Cardiac muscle cell (in vitro differentiated cells and primary cell): ENCODE measurements around the gene KIR3DL2. TPM values are rescaled to one million over a fixed set of nuclear protein-coding genes. Genes with fewer than 3 reads are reported as not detected.
"Not testable (repeated sequence)": the region's sequence is repeated elsewhere in the genome, so short reads cannot be mapped to it uniquely, and the experiment has no call there.

Experiments
- DNase-seq, 2 donors: peaks; one replicate each; pipeline versions ENCODE4 v3.0.0 to v3.0.0-alpha.2; 2010 to 2017; ENCODE audit warnings: low read depth in 1 of 2, low spot score in 1 of 2
- H3K27ac ChIP-seq: fragments of 200-600 bp; sonication (generic); 2 replicates; pipeline ENCODE4 v1.5.1; 2016
- H3K27me3 ChIP-seq: fragments of 200-600 bp; sonication (generic); 2 replicates; pipeline ENCODE4 v1.6.0; 2016; ENCODE audit warnings: control low read depth
- H3K36me3 ChIP-seq: fragments of 200-600 bp; sonication (generic); 2 replicates; pipeline ENCODE4 v1.5.1; 2016; ENCODE audit warnings: control low read depth
- H3K4me1 ChIP-seq: fragments of 200-600 bp; sonication (generic); 2 replicates; pipeline ENCODE4 v1.8.1; 2017; ENCODE audit warnings: low read depth, mild to moderate bottlenecking, mixed run types
- H3K4me3 ChIP-seq: fragments of 200-600 bp; sonication (generic); 2 replicates; pipeline ENCODE4 v1.5.1; 2016; ENCODE audit warnings: mild to moderate bottlenecking
- H3K9me3 ChIP-seq: fragments of 200-600 bp; sonication (generic); 2 replicates; pipeline ENCODE4 v1.5.1; 2017; ENCODE audit warnings: low read depth, mild to moderate bottlenecking, control low read depth
- polyA plus RNA-seq: library from polyadenylated mRNA; unstranded; fragments of >200 nt; fragmentation: Nextera tagmentation; extraction: Ambion mirVana; gene quantifications from 2 replicates; pipeline ENCODE4 v1.2.1, GENCODE V29; 2016
- total RNA-seq: library from RNA; depleted of rRNA; stranded (reverse); fragments of >200 nt; gene quantifications from 2 replicates; pipeline ENCODE4 v1.2.3, GENCODE V29; 2016
- TF ChIP-seq, protein P1 (sequence below): IDR thresholded peaks from 2 replicates; pipeline ENCODE4 v1.5.1; 2012; ENCODE audit warnings: low read depth, mild to moderate bottlenecking, low read length

KIR3DL2 gene
- total and polyA plus RNA-seq, 2 experiments from 2014 or later, result not detected

GRCh38 chr19:54851353-54851752 is 1.1 kb downstream of the KIR3DL2 start:
- no peaks in the 10 kb centered on the region for H3K36me3 ChIP-seq
- H3K27ac ChIP-seq, result no peak overlapping the region
- no peaks in the 10 kb centered on the region for H3K4me1 ChIP-seq
- no peaks in the 10 kb centered on the region for H3K9me3 ChIP-seq
- H3K27me3 ChIP-seq, result no peaks in the 10 kb centered on the region
- DNase-seq, result no peak
- TF ChIP-seq, protein P1, sequence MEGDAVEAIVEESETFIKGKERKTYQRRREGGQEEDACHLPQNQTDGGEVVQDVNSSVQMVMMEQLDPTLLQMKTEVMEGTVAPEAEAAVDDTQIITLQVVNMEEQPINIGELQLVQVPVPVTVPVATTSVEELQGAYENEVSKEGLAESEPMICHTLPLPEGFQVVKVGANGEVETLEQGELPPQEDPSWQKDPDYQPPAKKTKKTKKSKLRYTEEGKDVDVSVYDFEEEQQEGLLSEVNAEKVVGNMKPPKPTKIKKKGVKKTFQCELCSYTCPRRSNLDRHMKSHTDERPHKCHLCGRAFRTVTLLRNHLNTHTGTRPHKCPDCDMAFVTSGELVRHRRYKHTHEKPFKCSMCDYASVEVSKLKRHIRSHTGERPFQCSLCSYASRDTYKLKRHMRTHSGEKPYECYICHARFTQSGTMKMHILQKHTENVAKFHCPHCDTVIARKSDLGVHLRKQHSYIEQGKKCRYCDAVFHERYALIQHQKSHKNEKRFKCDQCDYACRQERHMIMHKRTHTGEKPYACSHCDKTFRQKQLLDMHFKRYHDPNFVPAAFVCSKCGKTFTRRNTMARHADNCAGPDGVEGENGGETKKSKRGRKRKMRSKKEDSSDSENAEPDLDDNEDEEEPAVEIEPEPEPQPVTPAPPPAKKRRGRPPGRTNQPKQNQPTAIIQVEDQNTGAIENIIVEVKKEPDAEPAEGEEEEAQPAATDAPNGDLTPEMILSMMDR, result no peak
- no peak overlapping the region for H3K4me3 ChIP-seq

DNA sequence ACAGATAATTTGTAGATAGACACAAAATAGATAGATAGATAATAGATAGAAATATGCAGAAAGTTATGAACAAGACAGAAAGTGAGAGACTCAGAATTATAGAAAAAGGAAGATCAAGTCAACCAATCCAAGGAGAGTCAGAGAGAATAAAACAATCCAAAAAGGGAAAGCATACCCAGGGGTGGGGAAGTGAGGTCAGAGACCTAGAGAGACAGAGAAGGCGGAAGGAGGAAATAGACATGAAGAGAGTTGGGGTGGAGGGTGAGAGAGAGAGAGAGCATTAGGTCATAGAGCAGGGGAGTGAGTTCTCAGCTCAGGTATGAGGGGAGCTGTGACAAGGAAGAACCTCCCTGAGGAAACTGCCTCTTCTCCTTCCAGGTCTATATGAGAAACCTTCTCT is 5.0 kb downstream of the KIR3DL2 start:
- not testable (repeated sequence) for H3K27me3 ChIP-seq, H3K9me3 ChIP-seq, DNase-seq, H3K27ac ChIP-seq, H3K36me3 ChIP-seq, H3K4me1 ChIP-seq, H3K4me3 ChIP-seq

DNA sequence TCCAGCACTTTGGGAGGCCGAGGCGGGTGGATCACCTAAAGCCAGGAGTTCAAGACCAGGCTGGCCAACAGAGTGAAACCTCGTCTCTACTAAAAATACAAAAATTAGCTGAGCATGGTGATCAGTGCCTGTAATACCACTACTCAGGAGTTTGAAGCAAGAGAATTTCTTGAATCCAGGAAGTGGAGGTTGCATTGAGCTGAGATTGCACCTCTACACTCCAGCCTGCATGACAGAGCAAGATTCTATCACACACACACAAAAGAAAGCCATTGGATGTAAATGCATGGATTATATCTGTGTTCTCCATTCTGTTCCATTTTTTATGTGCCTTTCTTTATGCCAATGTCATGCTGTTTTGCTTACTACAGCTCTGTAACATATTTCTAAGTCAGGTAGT is 8.2 kb downstream of the KIR3DL2 start:
- not testable (repeated sequence) for H3K9me3 ChIP-seq, H3K4me1 ChIP-seq

GRCh38 chr19:54859421-54859820 is 9.2 kb downstream of the KIR3DL2 start:
- H3K9me3 ChIP-seq, H3K27ac ChIP-seq, H3K4me3 ChIP-seq, DNase-seq, H3K27me3 ChIP-seq, H3K4me1 ChIP-seq, H3K36me3 ChIP-seq: not testable (repeated sequence)

More for the DNA sequence above, 8.2 kb downstream of the KIR3DL2 start:
- H3K27me3 ChIP-seq, H3K27ac ChIP-seq, H3K4me3 ChIP-seq, DNase-seq, H3K36me3 ChIP-seq: not testable (repeated sequence)

DNA sequence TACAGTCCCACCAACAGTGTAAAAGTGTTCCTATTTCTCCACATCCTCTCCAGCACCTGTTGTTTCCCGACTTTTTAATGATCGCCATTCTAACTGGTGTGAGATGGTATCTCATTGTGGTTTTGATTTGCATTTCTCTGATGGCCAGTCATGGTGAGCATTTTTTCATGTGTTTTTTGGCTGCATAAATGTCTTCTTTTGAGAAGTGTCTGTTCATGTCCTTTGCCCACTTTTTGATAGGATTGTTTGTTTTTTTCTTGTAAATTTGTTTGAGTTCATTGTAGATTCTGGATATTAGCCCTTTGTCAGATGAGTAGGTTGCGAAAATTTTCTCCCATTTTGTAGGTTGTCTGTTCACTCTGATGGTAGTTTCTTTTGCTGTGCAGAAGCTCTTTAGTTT is 13.2 kb downstream of the KIR3DL2 start:
- not testable (repeated sequence) for H3K27me3 ChIP-seq, H3K4me1 ChIP-seq, DNase-seq, H3K4me3 ChIP-seq, H3K36me3 ChIP-seq, H3K27ac ChIP-seq, H3K9me3 ChIP-seq

DNA sequence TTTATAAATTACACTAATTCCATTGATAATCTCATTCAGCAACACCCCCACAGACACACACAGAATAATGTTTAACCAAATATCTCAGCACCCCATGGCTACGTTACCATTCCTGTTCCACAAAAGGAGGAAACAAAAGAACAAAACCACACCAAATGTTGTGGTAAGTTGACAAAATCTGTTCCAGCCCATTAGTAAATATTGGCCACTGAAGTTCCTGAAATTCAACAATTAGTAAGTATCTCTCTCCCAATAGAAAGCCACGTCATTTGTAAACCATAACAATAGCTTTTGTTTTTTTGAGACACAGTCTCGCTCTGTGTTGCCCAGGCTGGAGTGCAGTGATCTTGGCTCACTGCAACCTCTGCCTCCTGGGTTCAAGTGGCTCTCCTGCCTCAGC is 21.5 kb downstream of the KIR3DL2 start:
- Histone ChIP-seq H3K4me1 (no peaks in the 10 kb centered on the region), H3K4me3 (no peak overlapping the region), H3K9me3 (peaks cover 4% of the 10 kb centered on the region), H3K27ac (no peak overlapping the region), H3K27me3 (no peaks in the 10 kb centered on the region), H3K36me3 (no peaks in the 10 kb centered on the region)
- TF ChIP-seq, protein P1, result no peak
- DNase-seq, result no peak

DNA sequence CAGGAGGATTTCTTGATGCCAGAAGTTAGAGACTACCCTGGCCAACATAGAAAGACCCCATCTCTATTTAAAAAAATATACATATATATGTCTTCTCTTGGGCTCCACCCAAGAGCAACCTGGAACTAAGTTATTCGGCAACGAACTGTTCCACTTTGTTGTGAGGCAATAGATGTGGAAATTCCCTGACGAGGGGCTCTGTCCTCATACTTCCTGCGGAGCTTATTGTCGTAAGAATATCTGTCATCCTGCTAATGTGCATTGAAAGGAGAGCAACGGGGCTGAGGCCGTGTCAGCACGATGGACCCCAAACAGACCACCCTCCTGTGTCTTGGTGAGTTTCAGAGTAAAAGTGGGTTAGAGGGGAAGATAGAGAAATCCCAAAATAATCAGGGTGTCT is 23.7 kb downstream of the KIR3DL2 start, which contains the start of gene FCAR:
TSS of gene FCAR (plus strand) at position 246 of the 400 bp plus-strand sequence. CDS start at position 301, 55 bp downstream.
- Histone ChIP-seq H3K9me3 (no peaks in the 10 kb centered on the region), H3K4me3 (no peak within 1 kb of the TSS), H3K36me3 (no peaks in the 10 kb centered on the region), H3K27me3 (no peaks in the 10 kb centered on the region), H3K4me1 (no peaks in the 10 kb centered on the region), H3K27ac (no peak within 1 kb of the TSS)
- TF ChIP-seq, protein P1, result no peak
- no peak for DNase-seq

- no peaks in the 10 kb centered on the region for H3K4me1 ChIP-seq
- H3K27me3 ChIP-seq, result no peaks in the 10 kb centered on the region
- H3K36me3 ChIP-seq, result no peaks in the 10 kb centered on the region
- no peaks in the 10 kb centered on the region for H3K9me3 ChIP-seq
- no peak for DNase-seq
- no peak overlapping the region for H3K4me3 ChIP-seq
- TF ChIP-seq, protein P1, result no peak
- no peak overlapping the region for H3K27ac ChIP-seq
These were observed 25.3 kb downstream of the KIR3DL2 start for GRCh38 chr19:54875506-54875905.
